Caco-2 (cell line): ENCODE measurements around the gene ABCC1. TPM values are rescaled to one million over a fixed set of nuclear protein-coding genes. Genes with fewer than 3 reads are reported as not detected.

ENCODE experiments used
- BruUV-seq: library from RNA; stranded (reverse); fragments of 400-500 nt; replicated peaks from 2 replicates; lab custom pipeline; 2021; lab: Mats Ljungman, UMichigan
- CTCF ChIA-PET: fragments of 300-600 bp; sonication (Branson Sonifier 250); formaldehyde crosslinking; loops from one replicate; lab custom pipeline; 2022; ENCODE audit warnings: antibody characterized with exemption; lab: Charles Lee
- POLR2A ChIA-PET: fragments of 300-600 bp; sonication (Branson Sonifier 250); formaldehyde crosslinking; loops from one replicate; lab custom pipeline; 2022; ENCODE audit warnings: antibody characterized with exemption; lab: Charles Lee
- DNase-seq, 2 experiments: peaks; one replicate each; pipeline versions ENCODE4 v3.0.0 to v3.0.0-alpha.2; 2020 to 2022
- H3K27me3 ChIP-seq: replicated peaks from 2 replicates; pipeline ENCODE4 v1.6.0; 2011; ENCODE audit warnings: low read length; ENCODE audit not compliant: control insufficient read depth, insufficient read depth
- H3K36me3 ChIP-seq: 2 replicates; pipeline ENCODE4 v1.5.1; 2011; ENCODE audit warnings: low read length; ENCODE audit not compliant: control insufficient read depth, insufficient read depth
- H3K4me1 ChIP-seq: fragments of 250-450 bp; sonication (Bioruptor Pico); 2 replicates; pipeline ENCODE4 v1.5.1; 2020; ENCODE audit warnings: mild to moderate bottlenecking
- H3K4me3 ChIP-seq: 2 replicates; pipeline ENCODE4 v1.5.1; 2011; ENCODE audit warnings: low read depth, mild to moderate bottlenecking, control low read depth, low read length
- H3K9me3 ChIP-seq: fragments of 250-450 bp; sonication (Bioruptor Pico); 2 replicates; pipeline ENCODE4 v1.5.1; 2020; ENCODE audit warnings: mild to moderate bottlenecking, moderate library complexity
- H3K27ac Mint-ChIP-seq: one replicate; pipeline ENCODE4 v1.8.0; 2022; ENCODE audit warnings: mixed read lengths; ENCODE audit not compliant: unreplicated experiment
- H3K27me3 Mint-ChIP-seq: one replicate; pipeline ENCODE4 v1.8.0; 2022; ENCODE audit warnings: mixed read lengths; ENCODE audit not compliant: insufficient read depth, unreplicated experiment
- H3K36me3 Mint-ChIP-seq: one replicate; pipeline ENCODE4 v1.8.0; 2022; ENCODE audit warnings: mild to moderate bottlenecking, mixed read lengths; ENCODE audit not compliant: insufficient read depth, unreplicated experiment
- H3K4me1 Mint-ChIP-seq: one replicate; pipeline ENCODE4 v1.8.0; 2022; ENCODE audit warnings: low read depth, mixed read lengths; ENCODE audit not compliant: unreplicated experiment
- H3K4me3 Mint-ChIP-seq: one replicate; pipeline ENCODE4 v1.8.0; 2022; ENCODE audit warnings: mild to moderate bottlenecking, moderate library complexity, mixed read lengths; ENCODE audit not compliant: unreplicated experiment
- H3K9me3 Mint-ChIP-seq: one replicate; pipeline ENCODE4 v1.8.0; 2022; ENCODE audit warnings: mixed read lengths; ENCODE audit not compliant: unreplicated experiment
- intact Hi-C: fragments of 100-400 bp; cut with micrococcal nuclease; formaldehyde crosslinking; loops from one replicate; pipeline ENCODE4 v1.10.0; 2022; ENCODE audit not compliant: unreplicated experiment
- total RNA-seq: library from RNA; stranded (reverse); gene quantifications from 2 replicates; pipeline ENCODE4 v1.2.3, GENCODE V29; 2022
- TF ChIP-seq, protein P1 (sequence below), 2 experiments: fragments of 200-600 bp in 1 of 2; IDR thresholded peaks; 1 replicate in 1 of 2; 2 replicates in 1 of 2; pipeline versions ENCODE4 v1.5.1 to v1.8.0; 2011 to 2022; ENCODE audit warnings: antibody characterized with exemption in 1 of 2, control low read depth in 1 of 2, inconsistent platforms in 1 of 2, low read depth in 1 of 2, low read length in 1 of 2, mild to moderate bottlenecking in 1 of 2, moderate library complexity in 1 of 2; ENCODE audit not compliant: insufficient read depth in 1 of 2, severe bottlenecking in 1 of 2, unreplicated experiment in 1 of 2

ABCC1 gene
- total RNA-seq, 1 experiment from 2014 or later = 22.3 TPM

- no peaks in the 10 kb centered on the region for H3K9me3 Mint-ChIP-seq
- ChIA-PET CTCF (no interaction called here), POLR2A (no interaction called here)
- H3K36me3 Mint-ChIP-seq = peaks cover 35% of the 10 kb centered on the region
- no peak for DNase-seq
- TF ChIP-seq, protein P1, sequence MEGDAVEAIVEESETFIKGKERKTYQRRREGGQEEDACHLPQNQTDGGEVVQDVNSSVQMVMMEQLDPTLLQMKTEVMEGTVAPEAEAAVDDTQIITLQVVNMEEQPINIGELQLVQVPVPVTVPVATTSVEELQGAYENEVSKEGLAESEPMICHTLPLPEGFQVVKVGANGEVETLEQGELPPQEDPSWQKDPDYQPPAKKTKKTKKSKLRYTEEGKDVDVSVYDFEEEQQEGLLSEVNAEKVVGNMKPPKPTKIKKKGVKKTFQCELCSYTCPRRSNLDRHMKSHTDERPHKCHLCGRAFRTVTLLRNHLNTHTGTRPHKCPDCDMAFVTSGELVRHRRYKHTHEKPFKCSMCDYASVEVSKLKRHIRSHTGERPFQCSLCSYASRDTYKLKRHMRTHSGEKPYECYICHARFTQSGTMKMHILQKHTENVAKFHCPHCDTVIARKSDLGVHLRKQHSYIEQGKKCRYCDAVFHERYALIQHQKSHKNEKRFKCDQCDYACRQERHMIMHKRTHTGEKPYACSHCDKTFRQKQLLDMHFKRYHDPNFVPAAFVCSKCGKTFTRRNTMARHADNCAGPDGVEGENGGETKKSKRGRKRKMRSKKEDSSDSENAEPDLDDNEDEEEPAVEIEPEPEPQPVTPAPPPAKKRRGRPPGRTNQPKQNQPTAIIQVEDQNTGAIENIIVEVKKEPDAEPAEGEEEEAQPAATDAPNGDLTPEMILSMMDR (IDR thresholded peaks at IDR 0.05; ENCODE audit: insufficient read depth in 1 of 2, low read depth in 1 of 2, low read length in 1 of 2, severe bottlenecking in 1 of 2, unreplicated experiment in 1 of 2) = no peak
- H3K4me3 ChIP-seq = no peak overlapping the region
- no peaks in the 10 kb centered on the region for H3K9me3 ChIP-seq
- H3K4me3 Mint-ChIP-seq = no peak overlapping the region
- no peaks in the 10 kb centered on the region for H3K27me3 Mint-ChIP-seq
- H3K27ac Mint-ChIP-seq = no peak overlapping the region
- H3K4me1 ChIP-seq = no peaks in the 10 kb centered on the region
- BruUV-seq = no TSS peak
- H3K36me3 ChIP-seq = no peaks in the 10 kb centered on the region; the same call in 1 of the 2 replicates
- intact Hi-C loops = no loop called here
- no peaks in the 10 kb centered on the region for H3K4me1 Mint-ChIP-seq
- no peaks in the 10 kb centered on the region for H3K27me3 ChIP-seq
These were observed 95.9 kb downstream of the ABCC1 start for GRCh38 chr16:16045296-16045695.

- Mint-ChIP-seq H3K27ac (no peak overlapping the region), H3K4me1 (no peaks in the 10 kb centered on the region), H3K9me3 (no peaks in the 10 kb centered on the region), H3K4me3 (no peak overlapping the region), H3K27me3 (no peaks in the 10 kb centered on the region), H3K36me3 (peaks cover 36% of the 10 kb centered on the region)
- Histone ChIP-seq H3K36me3 (no peaks in the 10 kb centered on the region; the same call in 1 of the 2 replicates), H3K4me1 (no peaks in the 10 kb centered on the region), H3K9me3 (no peaks in the 10 kb centered on the region), H3K4me3 (no peak overlapping the region), H3K27me3 (no peaks in the 10 kb centered on the region)
- intact Hi-C loops = no loop called here
- ChIA-PET POLR2A (no interaction called here), CTCF (no interaction called here)
- no TSS peak for BruUV-seq
- no peak for DNase-seq
- TF ChIP-seq, protein P1 (IDR thresholded peaks at IDR 0.05; ENCODE audit: insufficient read depth in 1 of 2, low read depth in 1 of 2, low read length in 1 of 2, severe bottlenecking in 1 of 2, unreplicated experiment in 1 of 2) = no peak
These were observed 96.5 kb downstream of the ABCC1 start for GRCh38 chr16:16045879-16046278.

GRCh38 chr16:16047761-16048160 is 98.3 kb downstream of the ABCC1 start:
- no peaks in the 10 kb centered on the region for H3K4me1 ChIP-seq
- ChIA-PET POLR2A (no interaction called here), CTCF (no interaction called here)
- no peaks in the 10 kb centered on the region for H3K4me1 Mint-ChIP-seq
- intact Hi-C loops = no loop called here
- H3K27me3 ChIP-seq = no peaks in the 10 kb centered on the region
- no peaks in the 10 kb centered on the region; the same call in 1 of the 2 replicates for H3K36me3 ChIP-seq
- H3K9me3 ChIP-seq = no peaks in the 10 kb centered on the region
- H3K27ac Mint-ChIP-seq = no peak overlapping the region
- peaks cover 35% of the 10 kb centered on the region for H3K36me3 Mint-ChIP-seq
- H3K27me3 Mint-ChIP-seq = no peaks in the 10 kb centered on the region
- DNase-seq = no peak
- H3K4me3 ChIP-seq = no peak overlapping the region
- no peaks in the 10 kb centered on the region for H3K9me3 Mint-ChIP-seq
- no peak overlapping the region for H3K4me3 Mint-ChIP-seq
- BruUV-seq = no TSS peak
- TF ChIP-seq, protein P1 (IDR thresholded peaks at IDR 0.05; ENCODE audit: insufficient read depth in 1 of 2, low read depth in 1 of 2, low read length in 1 of 2, severe bottlenecking in 1 of 2, unreplicated experiment in 1 of 2) = no peak
